ENCODE data around the gene MICOS13.

The MICOS13 gene

DNA sequence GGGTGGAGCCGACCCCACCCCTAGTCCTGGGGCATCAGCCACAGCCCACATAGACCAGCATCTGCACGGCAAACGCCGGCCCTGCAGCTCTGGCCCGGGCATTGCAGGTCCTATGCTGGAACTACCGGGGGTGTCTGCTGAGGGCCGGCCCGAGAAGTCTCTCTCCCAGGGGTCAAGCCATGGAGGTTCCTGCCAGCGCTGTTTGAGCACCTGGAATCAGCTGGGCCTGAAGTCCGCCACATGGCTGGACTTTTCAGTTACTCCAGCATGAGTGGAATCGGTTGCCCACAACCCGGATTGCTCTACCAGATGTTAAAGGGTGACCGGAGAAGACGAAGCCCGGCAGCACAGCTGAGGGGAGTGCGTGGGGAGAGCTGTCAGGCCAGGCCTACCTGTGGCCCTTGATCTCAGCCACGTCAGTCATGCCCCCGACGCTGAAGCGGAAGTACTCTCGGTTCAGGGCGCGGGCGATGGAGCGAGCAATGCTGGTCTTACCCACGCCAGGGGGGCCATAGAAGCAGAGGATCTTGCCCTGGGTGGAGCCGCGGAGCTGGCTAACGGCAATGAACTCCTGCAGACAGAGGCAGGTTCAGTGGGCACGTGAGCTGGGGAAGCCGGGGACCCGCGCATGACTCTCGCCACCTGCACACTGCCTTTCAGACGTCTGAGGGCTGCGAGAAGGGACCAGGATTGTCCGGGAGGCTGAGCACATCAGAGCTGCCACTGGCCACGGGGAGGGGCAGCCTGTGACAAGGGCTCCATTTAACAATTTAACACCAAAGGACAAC, 18.5 kb upstream of the MICOS13 start:
- no peak for DNase-seq (ENCODE audit: insufficient read length, low spot score)
- no peak for FAIRE-seq
- TF ChIP-seq, protein P1, sequence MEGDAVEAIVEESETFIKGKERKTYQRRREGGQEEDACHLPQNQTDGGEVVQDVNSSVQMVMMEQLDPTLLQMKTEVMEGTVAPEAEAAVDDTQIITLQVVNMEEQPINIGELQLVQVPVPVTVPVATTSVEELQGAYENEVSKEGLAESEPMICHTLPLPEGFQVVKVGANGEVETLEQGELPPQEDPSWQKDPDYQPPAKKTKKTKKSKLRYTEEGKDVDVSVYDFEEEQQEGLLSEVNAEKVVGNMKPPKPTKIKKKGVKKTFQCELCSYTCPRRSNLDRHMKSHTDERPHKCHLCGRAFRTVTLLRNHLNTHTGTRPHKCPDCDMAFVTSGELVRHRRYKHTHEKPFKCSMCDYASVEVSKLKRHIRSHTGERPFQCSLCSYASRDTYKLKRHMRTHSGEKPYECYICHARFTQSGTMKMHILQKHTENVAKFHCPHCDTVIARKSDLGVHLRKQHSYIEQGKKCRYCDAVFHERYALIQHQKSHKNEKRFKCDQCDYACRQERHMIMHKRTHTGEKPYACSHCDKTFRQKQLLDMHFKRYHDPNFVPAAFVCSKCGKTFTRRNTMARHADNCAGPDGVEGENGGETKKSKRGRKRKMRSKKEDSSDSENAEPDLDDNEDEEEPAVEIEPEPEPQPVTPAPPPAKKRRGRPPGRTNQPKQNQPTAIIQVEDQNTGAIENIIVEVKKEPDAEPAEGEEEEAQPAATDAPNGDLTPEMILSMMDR (IDR thresholded peaks at IDR 0.05; ENCODE audit: insufficient read depth, missing control alignments): no peak

DNA sequence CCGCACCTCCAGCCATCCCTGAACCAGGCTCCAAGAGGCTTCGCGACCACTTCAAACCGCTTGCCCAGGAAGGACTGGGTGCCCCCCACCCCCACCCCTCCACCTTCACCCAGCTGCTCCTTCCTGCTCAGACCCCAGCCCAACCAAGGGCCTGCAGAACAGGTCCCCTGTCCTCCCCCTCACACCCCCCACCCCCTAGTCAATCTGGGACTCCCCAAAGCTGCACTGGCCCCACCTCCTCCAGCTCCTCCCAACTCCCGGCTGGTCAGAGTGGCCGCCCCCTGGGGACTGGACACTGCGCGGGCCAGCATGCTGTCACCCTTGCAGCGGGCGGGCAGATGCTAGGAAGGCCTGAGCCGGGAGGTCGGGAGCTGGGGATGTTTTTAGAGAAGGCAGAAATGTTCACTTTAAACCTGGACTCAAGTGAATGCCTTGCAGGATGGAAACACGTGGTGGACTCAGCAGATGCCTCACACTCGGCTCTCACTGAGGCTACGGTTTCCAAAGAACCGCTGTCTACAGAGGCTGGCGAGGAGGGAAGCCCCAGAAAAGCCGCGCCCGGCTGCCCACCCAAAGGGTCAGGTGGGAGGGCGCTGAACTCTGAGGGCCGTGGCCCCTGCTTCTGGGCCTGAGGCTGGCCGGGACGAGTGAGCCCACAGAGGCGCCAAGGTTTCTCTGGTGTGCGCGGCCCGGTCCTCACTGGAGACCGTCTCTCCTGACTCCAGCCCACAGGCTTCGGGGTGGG, 17.7 kb upstream of the MICOS13 start:
- TF ChIP-seq, protein P1 (IDR thresholded peaks at IDR 0.05; ENCODE audit: insufficient read depth, missing control alignments): no peak
- DNase-seq (ENCODE audit: insufficient read length, low spot score) (no peak), FAIRE-seq (no peak)

DNA sequence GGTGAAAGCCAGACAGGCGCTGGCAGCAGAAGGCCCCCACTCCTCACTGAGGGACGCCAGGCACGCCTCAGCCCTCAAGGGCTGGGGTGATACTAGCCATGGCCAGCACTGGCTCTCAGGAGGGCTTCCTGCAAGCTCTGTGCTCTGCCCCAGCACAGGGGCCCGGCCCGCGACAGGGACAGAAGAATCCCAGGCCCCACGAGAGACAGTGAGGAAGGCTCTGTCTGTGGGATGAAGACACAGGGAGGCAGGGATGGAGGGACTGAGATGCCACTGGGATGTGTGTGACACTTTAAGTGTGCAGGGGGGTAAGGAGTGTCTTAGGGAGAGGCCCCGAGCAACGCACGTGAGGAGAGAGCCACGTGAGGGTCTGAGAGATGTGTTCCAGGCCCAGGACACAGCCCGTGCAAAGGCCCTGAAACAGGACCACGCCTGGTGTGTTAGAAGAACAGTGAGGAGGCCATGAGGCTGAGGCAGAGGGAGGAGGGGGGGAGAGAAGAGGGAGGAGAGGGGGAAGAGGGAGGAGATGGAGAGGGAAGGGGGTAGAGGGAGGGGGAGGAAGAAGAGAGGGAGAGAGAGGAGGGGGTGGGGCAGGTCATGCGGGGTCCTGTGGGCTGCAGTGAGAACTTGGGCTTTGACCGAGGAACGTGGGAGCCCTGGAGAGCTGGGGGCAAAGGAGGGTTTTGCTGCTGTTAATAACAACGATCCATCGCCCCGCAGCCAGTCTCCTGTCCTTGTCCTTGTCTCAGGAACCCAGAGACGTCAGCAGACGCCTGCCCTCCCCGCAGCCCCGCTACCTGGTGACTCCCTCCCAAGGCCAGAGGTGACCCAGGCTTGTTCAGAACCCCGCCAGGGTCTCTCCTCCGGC, 16.9 kb upstream of the MICOS13 start:
- TF ChIP-seq, protein P1 (IDR thresholded peaks at IDR 0.05; ENCODE audit: insufficient read depth, missing control alignments): no peak
- no peak for DNase-seq (ENCODE audit: insufficient read length, low spot score)
- FAIRE-seq: no peak

DNA sequence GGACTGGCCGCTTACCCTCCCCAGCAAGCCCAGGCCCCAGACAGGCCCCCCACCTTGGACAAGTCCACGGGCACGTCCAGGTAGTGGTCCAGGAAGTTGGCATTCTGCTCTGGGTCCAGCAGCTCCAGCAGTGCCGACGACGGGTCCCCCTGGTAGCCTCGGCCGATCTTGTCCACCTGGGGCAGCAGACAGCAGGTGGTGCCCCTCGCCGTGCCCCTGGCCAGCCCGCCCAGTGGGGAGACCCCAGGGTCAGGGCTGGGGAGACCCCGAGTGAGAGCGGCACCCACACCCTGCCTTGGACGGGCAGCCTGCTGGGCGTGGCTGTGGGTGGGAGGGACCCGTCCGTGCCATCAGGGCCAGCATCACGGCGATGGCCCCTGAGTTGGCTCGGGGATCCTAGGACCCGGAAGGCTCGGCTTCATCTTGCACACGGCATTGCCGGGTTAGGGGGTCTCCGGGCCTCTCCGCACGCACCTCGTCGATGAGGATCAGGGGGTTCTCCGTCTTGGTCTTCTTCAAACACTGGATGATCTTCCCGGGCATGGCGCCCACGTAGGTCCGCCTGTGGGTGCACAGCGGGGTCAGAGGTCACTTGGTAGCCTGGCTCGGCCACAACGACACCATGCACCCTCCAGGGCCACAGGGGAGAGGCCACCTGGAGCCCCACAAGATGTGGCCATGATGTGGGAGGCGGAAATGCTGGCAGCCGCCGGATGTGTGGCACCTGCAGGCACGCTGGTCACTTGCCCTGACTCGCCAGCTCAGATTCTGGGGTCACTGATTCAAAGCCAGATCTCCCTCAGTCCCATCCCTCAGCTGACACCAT, 16.1 kb upstream of the MICOS13 start:
- no peak for DNase-seq (ENCODE audit: insufficient read length, low spot score)
- FAIRE-seq: no peak

DNA sequence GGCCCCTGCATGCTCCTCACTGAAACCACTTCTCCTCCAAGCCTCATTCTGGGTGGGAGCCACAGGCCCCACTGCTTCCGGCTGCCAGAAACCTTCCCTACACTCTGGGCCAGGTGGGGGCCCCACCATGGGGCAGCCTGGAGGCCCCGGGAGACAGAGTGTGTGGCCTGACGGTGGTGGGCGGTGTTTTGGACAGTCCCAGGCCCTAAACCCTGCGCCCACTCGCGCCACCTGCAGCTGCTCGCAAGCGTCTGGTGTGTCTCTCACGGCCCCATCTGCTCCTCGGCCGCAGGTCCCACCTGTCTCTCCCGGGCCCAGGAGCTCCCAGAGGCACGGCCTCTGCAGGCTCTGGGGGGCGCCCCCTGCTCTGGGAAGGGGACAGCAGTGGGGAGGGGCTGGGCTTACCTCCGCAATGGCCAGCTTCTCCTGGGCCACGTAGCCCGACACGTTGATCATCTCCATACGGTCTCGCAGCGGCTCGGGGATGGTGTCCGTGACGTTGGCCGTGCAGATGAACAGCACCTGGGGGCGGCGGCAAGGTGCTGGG, 15.4 kb upstream of the MICOS13 start:
- DNase-seq (ENCODE audit: insufficient read length, low spot score) (no peak), FAIRE-seq (no peak)
- TF ChIP-seq, protein P1 (IDR thresholded peaks at IDR 0.05; ENCODE audit: insufficient read depth, missing control alignments): no peak

More for the DNA sequence above, 16.1 kb upstream of the MICOS13 start:
- TF ChIP-seq, protein P1 (IDR thresholded peaks at IDR 0.05; ENCODE audit: insufficient read depth, missing control alignments): no peak

DNA sequence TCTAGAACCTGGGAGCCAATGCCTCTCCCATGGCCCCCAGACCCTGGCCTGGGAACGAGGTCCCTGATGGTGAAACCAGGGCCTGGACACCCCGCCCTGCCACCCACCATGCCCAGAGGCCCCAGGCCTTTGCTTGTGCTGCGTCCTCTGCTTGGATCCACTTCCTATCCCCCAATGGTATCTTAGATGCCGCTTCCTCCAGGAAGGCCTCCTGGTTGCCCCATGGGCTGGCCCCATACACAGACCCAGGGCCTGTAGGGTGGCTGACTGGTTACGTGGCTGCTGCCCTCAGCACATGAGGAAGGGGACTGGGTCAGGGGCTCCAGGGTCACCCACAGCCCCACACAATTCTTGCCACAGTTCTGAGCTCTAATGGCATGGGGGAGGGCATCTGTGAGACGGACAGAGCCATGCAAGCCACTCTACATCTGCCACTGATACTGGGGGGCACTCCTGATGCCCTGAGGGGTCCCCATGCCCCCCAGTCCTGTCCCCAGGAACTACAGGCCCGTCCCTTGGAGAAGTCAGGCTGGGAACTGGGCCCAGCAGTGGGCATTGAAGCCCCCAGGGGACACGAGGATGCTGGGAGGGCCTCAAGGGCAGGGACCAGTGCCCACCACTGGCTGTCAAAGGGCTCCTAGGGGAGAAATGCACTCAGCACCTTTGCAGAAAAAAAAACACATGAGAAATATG, 14.8 kb upstream of the MICOS13 start:
- no peak for DNase-seq (ENCODE audit: insufficient read length, low spot score)
- no peak for FAIRE-seq
- TF ChIP-seq, protein P1 (IDR thresholded peaks at IDR 0.05; ENCODE audit: insufficient read depth, missing control alignments): no peak

All from D721Med (cell line).